CD4-positive, alpha-beta T cell (primary cell): Measurements from ENCODE around the gene GRXCR2. TPM values are rescaled to one million over a fixed set of nuclear protein-coding genes. Genes with fewer than 3 reads are reported as not detected.

Source experiments
- ATAC-seq: fragments of 200-7000 bp; cut with Tn5 transposase; one replicate; pipeline ENCODE4 v1.10.0; 2022; ENCODE audit warnings: mild to moderate bottlenecking; ENCODE audit not compliant: poor library complexity
- CTCF ChIA-PET: fragments of 350-600 bp; sonication (Branson Sonifier 250); formaldehyde crosslinking; loops from one replicate; lab custom pipeline; 2021; ENCODE audit warnings: antibody characterized with exemption, inconsistent platforms; lab: Charles Lee
- POLR2A ChIA-PET: fragments of 350-600 bp; sonication (Branson Sonifier 250); formaldehyde crosslinking; loops from one replicate; lab custom pipeline; 2021; ENCODE audit warnings: antibody characterized with exemption, inconsistent platforms; lab: Charles Lee
- DNase-seq, 14 experiments: peaks; one replicate each; pipeline ENCODE4 v3.0.0-alpha.2; 2013 to 2020; ENCODE audit warnings: mixed read lengths in 2 of 14
- H3K27ac ChIP-seq, 2 donors: one replicate each; pipeline versions ENCODE4 v1.5.1 to v1.7.0; 2013; ENCODE audit warnings: low read length in 2 of 2, low read depth in 1 of 2, mild to moderate bottlenecking in 1 of 2
- H3K27me3 ChIP-seq, 2 experiments: 1 replicate in 1 of 2; 2 replicates in 1 of 2; pipeline versions ENCODE4 v1.6.1 to v1.7.0; 2013; ENCODE audit warnings: low read length in 2 of 2, control low read depth in 1 of 2, mild to moderate bottlenecking in 1 of 2, moderate library complexity in 1 of 2; ENCODE audit not compliant: insufficient read depth in 2 of 2, control insufficient read depth in 1 of 2
- H3K36me3 ChIP-seq: one replicate; pipeline ENCODE4 v1.6.1; 2013; ENCODE audit warnings: low read length, control low read depth; ENCODE audit not compliant: insufficient read depth
- H3K4me1 ChIP-seq: one replicate; pipeline ENCODE4 v1.6.1; 2013; ENCODE audit warnings: low read length, control low read depth; ENCODE audit not compliant: insufficient read depth
- H3K4me3 ChIP-seq: one replicate; pipeline ENCODE4 v1.5.1; 2013; ENCODE audit warnings: mild to moderate bottlenecking, low read length, moderate library complexity
- H3K9me3 ChIP-seq, 2 experiments: 1 replicate in 1 of 2; 2 replicates in 1 of 2; pipeline versions ENCODE4 v1.6.1 to v1.7.0; 2013; ENCODE audit warnings: low read length in 2 of 2, mild to moderate bottlenecking in 2 of 2, control low read depth in 1 of 2, moderate library complexity in 1 of 2; ENCODE audit not compliant: control insufficient read depth in 1 of 2, insufficient read depth in 1 of 2
- H3K27ac Mint-ChIP-seq: one replicate; pipeline ENCODE4 v1.8.0; 2020; ENCODE audit warnings: mixed read lengths
- H3K27me3 Mint-ChIP-seq: one replicate; pipeline ENCODE4 v1.8.0; 2021; ENCODE audit warnings: mixed read lengths
- H3K36me3 Mint-ChIP-seq: one replicate; pipeline ENCODE4 v1.8.0; 2021; ENCODE audit warnings: low read depth, mixed read lengths
- H3K4me1 Mint-ChIP-seq: one replicate; pipeline ENCODE4 v1.8.0; 2021; ENCODE audit warnings: low read depth, mixed read lengths
- H3K4me3 Mint-ChIP-seq: one replicate; pipeline ENCODE4 v1.8.0; 2020; ENCODE audit warnings: mild to moderate bottlenecking, mixed read lengths
- H3K9me3 Mint-ChIP-seq: one replicate; pipeline ENCODE4 v1.8.0; 2020; ENCODE audit warnings: mixed read lengths
- CTCF ChIP-seq: fragments of 200-600 bp; IDR thresholded peaks from one replicate; pipeline ENCODE4 v1.8.0; 2022; ENCODE audit warnings: antibody characterized with exemption, mild to moderate bottlenecking
- intact Hi-C, 2 experiments: fragments of 100-400 bp; cut with DNase I in 1 of 2; cut with micrococcal nuclease in 1 of 2; formaldehyde crosslinking; loops; one replicate each; pipeline versions ENCODE4 v1.15.1 to v1.9.0; 2023 to 2025; cut with DNase I, micrococcal nuclease
- total RNA-seq, 174 experiments: library from RNA in 2 of 174; stranded (reverse) in 2 of 174; gene quantifications; one replicate each; pipeline ENCODE4 v1.2.3 and lab custom pipeline; 2021 to 2026

The GRXCR2 gene
- total RNA-seq, 2 experiments from 2014 or later, result not detected

GRCh38 chr5:145903867-145904266 is 31.1 kb upstream of the GRXCR2 start:
- no peak overlapping the region for H3K27ac Mint-ChIP-seq
- no peaks in the 10 kb centered on the region for H3K9me3 ChIP-seq
- POLR2A ChIA-PET, result no interaction called here
- no peaks in the 10 kb centered on the region for H3K4me1 Mint-ChIP-seq
- intact Hi-C loops, result no loop called here
- no peak overlapping the region for H3K27ac ChIP-seq
- CTCF ChIA-PET, result interaction anchor here (0.9 kb wide), 1 partner anchor 10 kb away, joined by 3 read pairs; no protein-coding TSS in a partner anchor
- peaks cover 10% of the 10 kb centered on the region for H3K27me3 Mint-ChIP-seq
- H3K4me3 ChIP-seq, result no peak overlapping the region
- no peak for ATAC-seq
- DNase-seq, result no peak
- no peak overlapping the region for H3K4me3 Mint-ChIP-seq
- no peaks in the 10 kb centered on the region for H3K36me3 ChIP-seq
- H3K36me3 Mint-ChIP-seq, result no peaks in the 10 kb centered on the region
- H3K27me3 ChIP-seq, result no peaks in the 10 kb centered on the region
- no peak for TF ChIP-seq CTCF
- no peaks in the 10 kb centered on the region for H3K4me1 ChIP-seq
- H3K9me3 Mint-ChIP-seq, result no peaks in the 10 kb centered on the region

GRCh38 chr5:145903113-145903512 is 30.3 kb upstream of the GRXCR2 start:
- Histone ChIP-seq H3K27ac (no peak overlapping the region), H3K9me3 (no peaks in the 10 kb centered on the region), H3K4me1 (no peaks in the 10 kb centered on the region), H3K36me3 (no peaks in the 10 kb centered on the region), H3K4me3 (no peak overlapping the region), H3K27me3 (no peaks in the 10 kb centered on the region)
- Mint-ChIP-seq H3K36me3 (no peaks in the 10 kb centered on the region), H3K9me3 (no peaks in the 10 kb centered on the region), H3K4me3 (no peak overlapping the region), H3K4me1 (no peaks in the 10 kb centered on the region), H3K27ac (no peak overlapping the region), H3K27me3 (peaks cover 7% of the 10 kb centered on the region)
- POLR2A ChIA-PET, result no interaction called here
- no peak for TF ChIP-seq CTCF
- DNase-seq (no peak), ATAC-seq (no peak)
- intact Hi-C loops, result no loop called here
- CTCF ChIA-PET, result interaction anchor here (0.5 to 0.9 kb wide), 2 partner anchors 11 to 859 kb away, joined by 3 read pairs; no protein-coding TSS in a partner anchor

GRCh38 chr5:145902421-145902820 is 29.6 kb upstream of the GRXCR2 start:
- CTCF ChIA-PET, result no interaction called here
- H3K4me3 Mint-ChIP-seq, result no peak overlapping the region
- no peak for ATAC-seq

More at GRCh38 chr5:145902421-145902820, 29.6 kb upstream of the GRXCR2 start:
- Histone ChIP-seq H3K9me3 (no peaks in the 10 kb centered on the region), H3K27me3 (no peaks in the 10 kb centered on the region), H3K27ac (no peak overlapping the region), H3K4me1 (no peaks in the 10 kb centered on the region), H3K36me3 (no peaks in the 10 kb centered on the region), H3K4me3 (no peak overlapping the region)
- Mint-ChIP-seq H3K27ac (no peak overlapping the region), H3K36me3 (no peaks in the 10 kb centered on the region), H3K9me3 (peaks cover 3% of the 10 kb centered on the region), H3K4me1 (no peaks in the 10 kb centered on the region), H3K27me3 (peaks cover 5% of the 10 kb centered on the region)
- no peak for DNase-seq
- POLR2A ChIA-PET, result no interaction called here
- intact Hi-C loops, result no loop called here
- no peak for TF ChIP-seq CTCF
